HepG2 (cell line): Measurements from ENCODE around the gene GDI1. TPM values are rescaled to one million over a fixed set of nuclear protein-coding genes. Genes with fewer than 3 reads are reported as not detected.

Experiments used
- FOXK1 ChIP-seq: sonication (generic); formaldehyde crosslinking; IDR thresholded peaks from 2 replicates; pipeline ENCODE4 v1.4.0; 2020; ENCODE audit warnings: low read depth, missing genetic modification reagents, borderline replicate concordance
- HNF1A ChIP-seq, 2 experiments: sonication (generic) in 1 of 2; formaldehyde crosslinking in 1 of 2; IDR thresholded peaks; 2 replicates each; pipeline versions ENCODE4 v1.4.0 to v1.6.1; 2016 to 2020; ENCODE audit warnings: borderline replicate concordance in 1 of 2, low read depth in 1 of 2, mild to moderate bottlenecking in 1 of 2, missing genetic modification reagents in 1 of 2
- HOXD1 ChIP-seq: sonication (generic); formaldehyde crosslinking; IDR thresholded peaks from 2 replicates; pipeline ENCODE4 v1.5.0; 2020; ENCODE audit warnings: missing genetic modification reagents
- MXI1 ChIP-seq: IDR thresholded peaks from 3 replicates; pipeline ENCODE4 v1.6.1; 2012; ENCODE audit warnings: low read depth, low read length, inconsistent platforms, borderline replicate concordance
- RNF2 ChIP-seq: fragments of 450-650 bp; conservative IDR thresholded peaks from 2 replicates; pipeline ENCODE4 v1.6.1; 2016; ENCODE audit warnings: low read depth
- ZNF512B ChIP-seq: sonication (generic); formaldehyde crosslinking; IDR thresholded peaks from 2 replicates; pipeline ENCODE4 v1.5.1; 2020; ENCODE audit warnings: missing genetic modification reagents, mild to moderate bottlenecking, borderline replicate concordance
- ZNF552 ChIP-seq: sonication (generic); formaldehyde crosslinking; IDR thresholded peaks from 2 replicates; pipeline ENCODE4 v1.9.0; 2022; ENCODE audit warnings: missing genetic modification reagents, mild to moderate bottlenecking, borderline replicate concordance
- ZNF580 ChIP-seq: IDR thresholded peaks from 2 replicates; pipeline ENCODE4 v1.6.1; 2016; ENCODE audit warnings: low read depth, borderline replicate concordance
- ZNF615 ChIP-seq: sonication (generic); formaldehyde crosslinking; IDR thresholded peaks from 2 replicates; pipeline ENCODE4 v1.5.0; 2020; ENCODE audit warnings: mild to moderate bottlenecking, missing genetic modification reagents, borderline replicate concordance
- polyA plus RNA-seq, 8 experiments: library from polyadenylated mRNA; depleted of rRNA in 3 of 8; stranded (reverse) in 7 of 8; unstranded in 1 of 8; fragments of >200 nt; fragmentation: Illumina TruSeq in 4 of 8; extraction: Trizol in 4 of 8; gene quantifications; 2 replicates each; pipeline versions ENCODE4 v1.2.1 to v1.2.3, GENCODE V29; 2011 to 2016; ENCODE audit warnings: low read depth in 4 of 8, missing spikeins in 1 of 8, mixed read lengths in 1 of 8; ENCODE audit not compliant: insufficient read depth in 1 of 8
- total RNA-seq, 5 experiments: library from RNA; depleted of rRNA; stranded (reverse); fragments of >200 nt; fragmentation: Illumina TruSeq; extraction: Trizol; gene quantifications; 2 replicates each; pipeline ENCODE4 v1.2.3, GENCODE V29; 2016; ENCODE audit warnings: low read depth in 1 of 5
- TF ChIP-seq, protein P1 (sequence below): sonication (generic); formaldehyde crosslinking; IDR thresholded peaks from 2 replicates; pipeline ENCODE4 v1.8.0; 2022; ENCODE audit warnings: mild to moderate bottlenecking, missing genetic modification reagents, moderate library complexity
- TF ChIP-seq, protein P2 (sequence below): sonication (generic); formaldehyde crosslinking; IDR thresholded peaks from 2 replicates; pipeline ENCODE4 v1.9.0; 2021; ENCODE audit warnings: missing genetic modification reagents, borderline replicate concordance
- TF ChIP-seq, protein P3 (sequence below): sonication (generic); formaldehyde crosslinking; conservative IDR thresholded peaks from 2 replicates; pipeline ENCODE4 v1.8.0; 2022; ENCODE audit warnings: mild to moderate bottlenecking, moderate library complexity, missing genetic modification reagents

Gene GDI1
- total and polyA plus RNA-seq, 2 of the 13 experiments (the other 11 are each of a cell fraction or from before 2014, with no cell fraction given): 17.4 to 105 TPM

DNA sequence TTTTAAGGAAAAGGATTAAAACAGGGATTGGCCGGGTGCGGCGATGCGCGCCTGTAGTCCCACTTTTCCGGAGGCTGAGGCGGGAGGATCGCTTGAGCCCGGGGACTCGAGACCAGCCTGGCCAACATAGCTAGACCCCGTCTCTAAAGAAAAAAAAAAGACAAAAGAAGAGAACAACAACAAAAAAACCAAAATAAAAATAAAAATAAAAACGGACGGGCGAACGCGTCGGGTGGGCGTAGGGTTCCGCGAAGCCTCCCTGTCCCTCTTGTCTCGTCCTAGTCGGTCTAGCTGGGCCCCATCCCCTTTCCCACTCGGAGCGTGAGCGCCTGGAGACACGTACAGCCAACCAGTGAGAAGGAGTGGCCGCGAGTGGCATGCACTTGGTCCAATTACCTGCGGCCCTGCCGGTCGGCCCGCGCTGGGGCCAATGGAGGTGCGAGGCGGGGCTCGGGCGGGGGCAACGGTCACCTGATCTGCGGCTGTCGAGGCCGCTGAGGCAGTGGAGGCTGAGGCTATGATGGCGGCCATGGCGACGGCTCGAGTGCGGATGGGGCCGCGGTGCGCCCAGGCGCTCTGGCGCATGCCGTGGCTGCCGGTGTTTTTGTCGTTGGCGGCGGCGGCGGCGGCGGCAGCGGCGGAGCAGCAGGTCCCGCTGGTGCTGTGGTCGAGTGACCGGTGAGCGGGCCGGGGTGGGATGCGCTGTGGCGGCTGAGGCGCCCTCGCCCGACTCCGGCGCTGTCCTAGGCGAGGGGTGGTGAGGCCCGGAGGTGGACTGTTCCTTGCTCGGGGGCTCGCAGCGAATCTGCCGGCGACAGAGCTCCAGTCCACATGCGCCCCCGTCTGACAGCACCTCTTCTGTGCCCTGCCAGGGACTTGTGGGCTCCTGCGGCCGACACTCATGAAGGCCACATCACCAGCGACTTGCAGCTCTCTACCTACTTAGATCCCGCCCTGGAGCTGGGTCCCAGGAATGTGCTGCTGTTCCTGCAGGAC is 8.5 kb upstream of the GDI1 start, which contains the start of gene ATP6AP1 (continued):
- TF ChIP-seq, protein P1, sequence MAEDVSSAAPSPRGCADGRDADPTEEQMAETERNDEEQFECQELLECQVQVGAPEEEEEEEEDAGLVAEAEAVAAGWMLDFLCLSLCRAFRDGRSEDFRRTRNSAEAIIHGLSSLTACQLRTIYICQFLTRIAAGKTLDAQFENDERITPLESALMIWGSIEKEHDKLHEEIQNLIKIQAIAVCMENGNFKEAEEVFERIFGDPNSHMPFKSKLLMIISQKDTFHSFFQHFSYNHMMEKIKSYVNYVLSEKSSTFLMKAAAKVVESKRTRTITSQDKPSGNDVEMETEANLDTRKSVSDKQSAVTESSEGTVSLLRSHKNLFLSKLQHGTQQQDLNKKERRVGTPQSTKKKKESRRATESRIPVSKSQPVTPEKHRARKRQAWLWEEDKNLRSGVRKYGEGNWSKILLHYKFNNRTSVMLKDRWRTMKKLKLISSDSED (CRISPR knock-in tag): no peak
- TF ChIP-seq FOXK1 (CRISPR knock-in tag) (no peak), MXI1 (peak; percentile 37; the same call in 1 of the 3 replicates), ZNF615 (CRISPR knock-in tag) (no peak), HNF1A (IDR thresholded peaks at IDR 0.05; ENCODE audit: low read depth) (no peak), HNF1A (CRISPR knock-in tag; IDR thresholded peaks at IDR 0.05; ENCODE audit: borderline replicate concordance) (no peak), ZNF512B (CRISPR knock-in tag) (no peak), RNF2 (0 out of 2 replicates have a peak, but pooled peaks have one; percentile 23), HOXD1 (CRISPR knock-in tag) (no peak), ZNF552 (CRISPR knock-in tag) (no peak), ZNF580 (CRISPR knock-in tag) (no peak)
- TF ChIP-seq, protein P2, sequence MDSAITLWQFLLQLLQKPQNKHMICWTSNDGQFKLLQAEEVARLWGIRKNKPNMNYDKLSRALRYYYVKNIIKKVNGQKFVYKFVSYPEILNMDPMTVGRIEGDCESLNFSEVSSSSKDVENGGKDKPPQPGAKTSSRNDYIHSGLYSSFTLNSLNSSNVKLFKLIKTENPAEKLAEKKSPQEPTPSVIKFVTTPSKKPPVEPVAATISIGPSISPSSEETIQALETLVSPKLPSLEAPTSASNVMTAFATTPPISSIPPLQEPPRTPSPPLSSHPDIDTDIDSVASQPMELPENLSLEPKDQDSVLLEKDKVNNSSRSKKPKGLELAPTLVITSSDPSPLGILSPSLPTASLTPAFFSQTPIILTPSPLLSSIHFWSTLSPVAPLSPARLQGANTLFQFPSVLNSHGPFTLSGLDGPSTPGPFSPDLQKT: no peak
- TF ChIP-seq, protein P3, sequence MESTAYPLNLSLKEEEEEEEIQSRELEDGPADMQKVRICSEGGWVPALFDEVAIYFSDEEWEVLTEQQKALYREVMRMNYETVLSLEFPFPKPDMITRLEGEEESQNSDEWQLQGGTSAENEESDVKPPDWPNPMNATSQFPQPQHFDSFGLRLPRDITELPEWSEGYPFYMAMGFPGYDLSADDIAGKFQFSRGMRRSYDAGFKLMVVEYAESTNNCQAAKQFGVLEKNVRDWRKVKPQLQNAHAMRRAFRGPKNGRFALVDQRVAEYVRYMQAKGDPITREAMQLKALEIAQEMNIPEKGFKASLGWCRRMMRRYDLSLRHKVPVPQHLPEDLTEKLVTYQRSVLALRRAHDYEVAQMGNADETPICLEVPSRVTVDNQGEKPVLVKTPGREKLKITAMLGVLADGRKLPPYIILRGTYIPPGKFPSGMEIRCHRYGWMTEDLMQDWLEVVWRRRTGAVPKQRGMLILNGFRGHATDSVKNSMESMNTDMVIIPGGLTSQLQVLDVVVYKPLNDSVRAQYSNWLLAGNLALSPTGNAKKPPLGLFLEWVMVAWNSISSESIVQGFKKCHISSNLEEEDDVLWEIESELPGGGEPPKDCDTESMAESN (CRISPR knock-in tag): peak; percentile 49; the same call in 1 of the 2 replicates
